T-cell (primary cell): ENCODE measurements around the gene CABLES2. TPM values are rescaled to one million over a fixed set of nuclear protein-coding genes. Genes with fewer than 3 reads are reported as not detected.

ENCODE experiments used
- ATAC-seq, 4 experiments: fragments of 200-7000 bp in 3 of 4; fragments of 150-1000 bp in 1 of 4; cut with Tn5 transposase; replicated peaks in 1 of 4; 1 replicate in 3 of 4; 2 replicates in 1 of 4; pipeline ENCODE4 v1.10.0; 2021; ENCODE audit warnings: moderate library complexity in 3 of 4, mild to moderate bottlenecking in 2 of 4, moderate number of reproducible peaks in 1 of 4
- CTCF ChIA-PET, 2 donors: fragments of 300-600 bp; sonication (Branson Sonifier 250); formaldehyde crosslinking; loops; one replicate each; lab custom pipeline; 2022; ENCODE audit warnings: antibody characterized with exemption in 2 of 2; lab: Charles Lee
- POLR2A ChIA-PET, 2 donors: fragments of 300-600 bp; sonication (Branson Sonifier 250); formaldehyde crosslinking; loops; one replicate each; lab custom pipeline; 2022; ENCODE audit warnings: antibody characterized with exemption in 2 of 2; lab: Charles Lee
- DNase-seq, 35 experiments: peaks; one replicate each; pipeline versions ENCODE4 v3.0.0 to v3.0.0-alpha.2; 2013 to 2023
- H3K27ac ChIP-seq: one replicate; pipeline ENCODE4 v1.5.1; 2013; ENCODE audit warnings: low read length
- H3K27me3 ChIP-seq, 2 experiments: replicated peaks in 1 of 2; 1 replicate in 1 of 2; 2 replicates in 1 of 2; pipeline versions ENCODE4 v1.6.1 to v1.7.0; 2013; ENCODE audit warnings: low read length in 1 of 2, mixed read lengths in 1 of 2; ENCODE audit not compliant: control insufficient read depth in 2 of 2, insufficient read depth in 2 of 2; ENCODE audit errors: extremely low read depth in 1 of 2
- H3K36me3 ChIP-seq, 2 donors: 1 replicate in 1 of 2; 2 replicates in 1 of 2; pipeline versions ENCODE4 v1.6.1 to v1.7.0; 2013; ENCODE audit warnings: low read length in 1 of 2; ENCODE audit not compliant: control insufficient read depth in 2 of 2, insufficient read depth in 1 of 2; ENCODE audit errors: extremely low read depth in 1 of 2
- H3K4me1 ChIP-seq, 2 experiments: 1 replicate in 1 of 2; 2 replicates in 1 of 2; pipeline versions ENCODE4 v1.6.1 to v1.7.0; 2013; ENCODE audit warnings: low read length in 2 of 2, mixed read lengths in 1 of 2; ENCODE audit not compliant: insufficient read depth in 2 of 2, control insufficient read depth in 1 of 2; ENCODE audit errors: extremely low read depth in 1 of 2
- H3K4me3 ChIP-seq, 2 donors: 1 replicate in 1 of 2; 2 replicates in 1 of 2; pipeline versions ENCODE4 v1.5.1 to v1.7.0; 2013; ENCODE audit warnings: mild to moderate bottlenecking in 2 of 2, low read length in 1 of 2, moderate library complexity in 1 of 2; ENCODE audit not compliant: control insufficient read depth in 1 of 2; ENCODE audit errors: extremely low read depth in 1 of 2
- H3K9me3 ChIP-seq: 2 replicates; pipeline ENCODE4 v1.7.0; 2013
- H3K27ac Mint-ChIP-seq, 2 donors: one replicate each; pipeline ENCODE4 v1.8.0; 2020 to 2021; ENCODE audit warnings: mild to moderate bottlenecking in 2 of 2, mixed read lengths in 2 of 2
- H3K27me3 Mint-ChIP-seq, 2 donors: one replicate each; pipeline ENCODE4 v1.8.0; 2021 to 2022; ENCODE audit warnings: mixed read lengths in 2 of 2
- H3K36me3 Mint-ChIP-seq: one replicate; pipeline ENCODE4 v1.8.0; 2021; ENCODE audit warnings: mixed read lengths
- H3K4me1 Mint-ChIP-seq, 3 donors: one replicate each; pipeline ENCODE4 v1.8.0; 2020 to 2022; ENCODE audit warnings: mixed read lengths in 3 of 3, mild to moderate bottlenecking in 1 of 3
- H3K4me3 Mint-ChIP-seq, 3 donors: one replicate each; pipeline ENCODE4 v1.8.0; 2020 to 2022; ENCODE audit warnings: mild to moderate bottlenecking in 3 of 3, mixed read lengths in 3 of 3, moderate library complexity in 3 of 3
- H3K9me3 Mint-ChIP-seq, 3 donors: one replicate each; pipeline ENCODE4 v1.8.0; 2020 to 2022; ENCODE audit warnings: mixed read lengths in 3 of 3
- WGBS: methylation state at CpG from one replicate; pipeline ENCODE4 v1.1.5; 2013; ENCODE audit warnings: missing lambda C conversion rate; ENCODE audit not compliant: insufficient coverage; 5-methylcytosine and 5-hydroxymethylcytosine counted together
- total RNA-seq, 35 experiments: library from RNA in 6 of 35; stranded (reverse) in 6 of 35; fragments of 120-200 nt in 1 of 35; gene quantifications; one replicate each; pipeline versions ENCODE4 v1.2.1 to v1.2.4 and lab custom pipeline; 2013 to 2026

Gene CABLES2
- total RNA-seq, 5 donors from 2014 or later (not counting 1 experiment from before 2014, with no cell fraction given) = 4.3 to 6.8 (median 5.6) TPM

DNA sequence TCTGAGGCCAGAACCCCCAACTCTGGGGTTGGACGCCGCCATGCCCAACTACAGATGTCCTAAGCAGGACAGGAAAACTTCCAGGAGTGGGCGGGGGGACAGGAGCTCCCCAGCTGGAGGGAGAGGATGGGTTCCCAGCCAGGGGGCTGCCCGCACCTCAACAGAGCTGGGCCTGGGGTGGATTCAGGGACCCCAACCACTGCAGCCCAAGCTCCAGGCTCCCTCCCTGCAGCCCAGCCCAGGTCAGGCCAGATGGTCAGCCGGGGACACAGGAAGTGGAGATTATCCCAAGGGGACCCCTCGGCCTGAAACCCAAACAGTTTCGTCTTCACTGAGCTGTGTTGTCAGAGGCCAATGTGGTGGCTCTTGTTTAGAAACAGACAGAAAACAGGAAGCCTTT is 49.4 kb downstream of the CABLES2 start:
- CTCF ChIA-PET = no interaction called here
- no peaks in the 10 kb centered on the region for H3K9me3 ChIP-seq
- 49% methylated on average over 6 of the region's 7 CpGs for WGBS
- no peak overlapping the region for H3K27ac ChIP-seq
- no peak overlapping the region for H3K4me3 Mint-ChIP-seq
- no peaks in the 10 kb centered on the region for H3K36me3 Mint-ChIP-seq
- H3K36me3 ChIP-seq = no peaks in the 10 kb centered on the region
- H3K4me1 Mint-ChIP-seq = no peaks in the 10 kb centered on the region
- peaks cover 0 to 76% of the 10 kb centered on the region in 2 experiments for H3K27me3 ChIP-seq
- ATAC-seq (no peak), DNase-seq (no peak)
- no peak overlapping the region for H3K4me3 ChIP-seq
- POLR2A ChIA-PET = no interaction called here
- H3K27me3 Mint-ChIP-seq = peaks cover 0 to 9% of the 10 kb centered on the region in 2 donors
- no peaks in the 10 kb centered on the region for H3K9me3 Mint-ChIP-seq
- H3K27ac Mint-ChIP-seq = no peak overlapping the region
- no peaks in the 10 kb centered on the region for H3K4me1 ChIP-seq

DNA sequence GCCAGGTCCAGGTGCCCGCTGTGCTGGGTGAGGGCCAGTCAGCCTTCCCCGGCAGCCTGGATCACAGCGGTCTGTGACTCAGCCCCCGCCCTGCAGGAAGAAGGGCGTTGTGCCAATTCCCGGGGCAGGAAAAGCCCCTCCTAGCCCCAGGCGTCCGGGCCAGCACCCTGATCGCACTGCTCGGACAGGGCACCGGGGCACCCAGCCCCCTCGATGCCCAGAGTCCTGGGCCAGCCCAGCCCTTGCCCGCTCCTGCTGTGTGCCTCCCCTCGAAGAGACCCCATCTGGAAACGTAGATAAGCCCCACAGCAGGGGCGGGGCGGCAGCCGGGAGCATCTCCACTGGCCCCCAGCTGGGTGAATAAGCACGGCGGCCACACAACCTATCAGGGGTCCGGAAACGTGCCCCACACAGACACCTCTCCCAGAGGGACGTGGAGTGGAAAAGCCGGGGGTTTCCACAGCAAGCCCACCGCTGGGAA is 49.9 kb downstream of the CABLES2 start:
- peaks cover 0 to 71% of the 10 kb centered on the region in 2 experiments for H3K27me3 ChIP-seq
- no peaks in the 10 kb centered on the region for H3K36me3 Mint-ChIP-seq
- ChIA-PET POLR2A (no interaction called here), CTCF (interaction anchor here in 1 of 2 donors (0.6 kb wide), 1 partner anchor 346 kb away, joined by 3 read pairs; no protein-coding TSS in a partner anchor)
- DNase-seq (no peak), ATAC-seq (no peak)
- H3K9me3 Mint-ChIP-seq = no peaks in the 10 kb centered on the region
- H3K27ac Mint-ChIP-seq = no peak overlapping the region
- no peaks in the 10 kb centered on the region for H3K4me1 ChIP-seq
- H3K4me3 ChIP-seq = no peak overlapping the region
- H3K4me3 Mint-ChIP-seq = no peak overlapping the region
- no peak overlapping the region for H3K27ac ChIP-seq
- WGBS = 32% methylated on average over 21 of the region's 25 CpGs
- no peaks in the 10 kb centered on the region for H3K4me1 Mint-ChIP-seq
- no peaks in the 10 kb centered on the region for H3K9me3 ChIP-seq
- H3K36me3 ChIP-seq = no peaks in the 10 kb centered on the region
- peaks cover 0 to 7% of the 10 kb centered on the region in 2 donors for H3K27me3 Mint-ChIP-seq

DNA sequence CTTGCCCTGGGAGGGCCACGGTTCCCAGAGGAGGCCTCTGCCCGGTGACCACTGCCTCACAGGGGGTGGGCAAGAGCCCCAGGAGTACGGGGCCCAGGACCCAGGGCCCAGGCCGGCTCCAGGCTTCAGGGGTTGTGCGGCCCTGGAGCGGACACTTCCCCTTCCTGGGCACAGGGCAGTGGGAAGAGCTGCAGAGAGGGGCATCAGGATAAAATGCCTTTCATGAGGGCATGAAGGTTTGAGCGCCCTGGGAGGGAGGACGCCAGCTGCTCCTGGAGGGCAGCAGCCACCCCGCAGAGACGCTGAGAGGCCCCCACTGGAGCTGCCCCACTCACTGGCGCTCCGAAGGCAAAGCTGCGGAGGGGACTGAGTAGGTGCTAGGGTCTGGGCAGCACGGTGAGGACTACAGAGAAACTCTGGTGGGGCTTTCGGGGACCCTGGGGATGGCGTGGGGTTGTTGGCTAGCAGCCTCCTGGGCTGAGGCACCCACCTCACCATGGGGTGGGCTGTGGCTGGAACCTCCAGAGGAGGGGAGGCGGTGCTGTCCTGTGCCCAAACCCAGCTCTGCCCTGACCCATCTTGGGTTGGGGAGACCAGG is 50.4 kb downstream of the CABLES2 start:
- Histone ChIP-seq H3K27ac (no peak overlapping the region), H3K36me3 (no peaks in the 10 kb centered on the region), H3K4me1 (no peaks in the 10 kb centered on the region), H3K9me3 (no peaks in the 10 kb centered on the region), H3K27me3 (peaks cover 0 to 67% of the 10 kb centered on the region in 2 experiments), H3K4me3 (no peak overlapping the region)
- Mint-ChIP-seq H3K4me3 (no peak overlapping the region), H3K27me3 (peaks cover 0 to 5% of the 10 kb centered on the region in 2 donors), H3K9me3 (no peaks in the 10 kb centered on the region), H3K36me3 (no peaks in the 10 kb centered on the region), H3K27ac (no peak overlapping the region), H3K4me1 (no peaks in the 10 kb centered on the region)
- CTCF ChIA-PET = interaction anchor here in 1 of 2 donors (0.6 kb wide), 1 partner anchor 345 kb away, joined by 3 read pairs; no protein-coding TSS in a partner anchor
- WGBS = 67% methylated on average over 13 of the region's 17 CpGs
- DNase-seq (no peak), ATAC-seq (no peak)
- POLR2A ChIA-PET = no interaction called here

DNA sequence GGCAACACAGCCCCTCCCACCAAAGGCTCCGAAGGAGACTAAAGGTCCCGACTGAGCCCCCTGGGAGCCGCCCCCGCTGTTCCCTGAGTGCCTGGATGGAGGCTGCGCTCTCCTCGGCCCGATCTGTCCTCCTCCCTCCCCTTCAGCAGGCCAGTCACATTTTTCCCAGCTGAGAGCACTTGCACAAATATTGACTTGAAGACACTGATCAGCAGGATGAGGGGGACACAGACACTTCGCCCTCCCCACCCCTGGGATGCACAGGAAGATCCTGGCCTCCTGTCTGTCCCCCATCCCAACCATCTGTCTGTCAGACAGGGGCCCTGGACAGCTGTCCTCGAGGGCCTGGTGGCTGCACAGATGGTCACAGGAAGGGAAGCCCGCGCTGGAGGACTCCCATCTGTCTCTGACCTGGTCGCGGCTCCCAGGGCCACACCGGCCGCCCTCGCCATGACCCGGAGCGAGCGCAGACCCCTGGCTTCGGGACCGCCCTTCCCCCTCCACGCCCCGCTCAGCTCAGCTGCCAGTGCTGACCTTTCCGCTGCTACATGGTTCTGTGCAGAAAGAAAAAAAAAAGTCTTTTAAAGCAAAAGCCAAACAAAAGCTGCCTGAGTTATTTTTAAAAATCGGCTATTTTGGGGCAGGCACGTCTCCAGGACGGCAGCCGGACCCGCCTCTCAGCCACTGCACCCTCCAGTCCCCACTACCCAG is 51.1 kb downstream of the CABLES2 start:
- CTCF ChIA-PET = no interaction called here
- no peak for ATAC-seq
- no peak for DNase-seq
- peaks cover 0 to 66% of the 10 kb centered on the region in 2 experiments for H3K27me3 ChIP-seq
- POLR2A ChIA-PET = no interaction called here
- Mint-ChIP-seq H3K4me1 (no peaks in the 10 kb centered on the region), H3K9me3 (no peaks in the 10 kb centered on the region), H3K36me3 (no peaks in the 10 kb centered on the region), H3K27ac (no peak overlapping the region), H3K4me3 (no peak overlapping the region), H3K27me3 (peaks cover 0 to 5% of the 10 kb centered on the region in 2 donors)
- WGBS = 77% methylated on average over 21 of the region's 29 CpGs
- no peaks in the 10 kb centered on the region for H3K9me3 ChIP-seq
- no peak overlapping the region for H3K27ac ChIP-seq
- no peaks in the 10 kb centered on the region for H3K36me3 ChIP-seq
- no peak overlapping the region for H3K4me3 ChIP-seq
- no peaks in the 10 kb centered on the region for H3K4me1 ChIP-seq

DNA sequence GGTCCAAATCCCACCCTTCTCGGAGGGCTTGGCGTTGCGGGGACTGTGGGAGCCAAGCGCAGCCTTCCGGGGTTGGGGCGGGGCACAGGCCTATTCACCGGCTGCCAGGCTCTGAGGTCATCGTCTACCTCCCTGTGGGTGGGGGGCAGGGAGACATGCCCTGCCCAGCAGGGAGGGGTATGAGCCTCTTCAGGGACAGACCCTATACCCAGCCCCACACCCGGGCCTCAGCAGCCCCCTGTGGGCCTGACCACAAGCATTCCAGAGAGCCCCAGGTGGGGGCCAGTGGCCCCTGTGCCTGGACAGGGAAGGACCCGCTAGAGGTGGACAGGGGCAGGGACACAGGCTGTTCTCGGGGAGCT is 51.6 kb downstream of the CABLES2 start:
- Histone ChIP-seq H3K27ac (no peak overlapping the region), H3K36me3 (no peaks in the 10 kb centered on the region), H3K9me3 (no peaks in the 10 kb centered on the region), H3K27me3 (peaks cover 0 to 65% of the 10 kb centered on the region in 2 experiments), H3K4me1 (no peaks in the 10 kb centered on the region), H3K4me3 (no peak overlapping the region)
- POLR2A ChIA-PET = no interaction called here
- Mint-ChIP-seq H3K9me3 (no peaks in the 10 kb centered on the region), H3K4me3 (no peak overlapping the region), H3K27ac (no peak overlapping the region), H3K27me3 (peaks cover 0 to 5% of the 10 kb centered on the region in 2 donors), H3K36me3 (no peaks in the 10 kb centered on the region), H3K4me1 (no peaks in the 10 kb centered on the region)
- 69% methylated on average over 3 of the region's 11 CpGs for WGBS
- DNase-seq (no peak), ATAC-seq (no peak)
- CTCF ChIA-PET = no interaction called here

DNA sequence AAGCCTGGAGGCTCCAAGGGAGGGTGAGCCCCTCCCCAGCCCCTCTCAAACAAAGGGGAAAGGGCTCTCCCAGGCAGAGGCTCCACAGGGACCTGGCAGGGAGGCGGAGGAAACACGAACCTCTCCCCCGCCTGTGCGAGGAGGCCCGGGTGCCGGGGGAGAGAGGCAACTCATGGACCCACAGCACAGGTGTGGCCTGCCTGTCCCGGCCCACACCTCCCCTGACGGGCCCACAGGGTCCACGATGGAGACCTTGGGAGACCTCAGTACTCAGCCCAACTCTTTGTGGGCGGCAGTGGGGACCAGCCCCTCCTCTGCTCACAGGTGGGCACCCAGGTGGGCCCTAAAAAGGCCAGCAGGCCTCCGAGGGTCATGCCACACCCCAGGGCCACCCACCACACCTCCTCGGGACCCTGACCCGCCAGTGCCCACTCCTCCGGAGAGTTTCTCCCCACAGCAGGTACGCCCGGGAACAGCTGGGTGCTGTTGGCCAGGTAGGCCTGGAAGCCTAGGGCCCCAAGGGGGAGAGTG is 52.2 kb downstream of the CABLES2 start:
- H3K4me1 ChIP-seq = no peaks in the 10 kb centered on the region
- Mint-ChIP-seq H3K4me3 (no peak overlapping the region), H3K9me3 (no peaks in the 10 kb centered on the region), H3K36me3 (no peaks in the 10 kb centered on the region), H3K27ac (no peak overlapping the region), H3K27me3 (peaks cover 0 to 5% of the 10 kb centered on the region in 2 donors), H3K4me1 (no peaks in the 10 kb centered on the region)
- peaks cover 0 to 65% of the 10 kb centered on the region in 2 experiments for H3K27me3 ChIP-seq
- DNase-seq (no peak), ATAC-seq (no peak)
- POLR2A ChIA-PET = no interaction called here
- no peaks in the 10 kb centered on the region for H3K9me3 ChIP-seq
- CTCF ChIA-PET = no interaction called here
- no peak overlapping the region for H3K4me3 ChIP-seq
- 66% methylated on average over 13 of the region's 16 CpGs for WGBS
- no peaks in the 10 kb centered on the region for H3K36me3 ChIP-seq
- no peak overlapping the region for H3K27ac ChIP-seq
